H1 (cell line): ENCODE measurements around the gene BMI1.

Experiments
- CHD1 ChIP-seq: IDR thresholded peaks from 2 replicates; pipeline ENCODE4 v1.6.1; 2012; ENCODE audit warnings: low read depth, low read length, improper control_type of control experiment
- CTCF ChIP-seq, 3 experiments: IDR thresholded peaks; 1 replicate in 2 of 3; 2 replicates in 1 of 3; pipeline versions ENCODE4 v1.5.1 to v1.6.1; 2011; ENCODE audit warnings: low read length in 3 of 3, mild to moderate bottlenecking in 3 of 3, inconsistent platforms in 2 of 3, low read depth in 1 of 3, moderate library complexity in 1 of 3; ENCODE audit not compliant: insufficient read depth in 1 of 3; ENCODE audit errors: control extremely low read depth in 1 of 3
- GABPA ChIP-seq: IDR thresholded peaks from 2 replicates; pipeline ENCODE4 v1.6.1; 2011; ENCODE audit warnings: mild to moderate bottlenecking, low read length, moderate library complexity, borderline replicate concordance; ENCODE audit not compliant: insufficient read depth
- GTF2F1 ChIP-seq: IDR thresholded peaks from 2 replicates; pipeline ENCODE4 v1.6.1; 2012; ENCODE audit warnings: low read depth, low read length, improper control_type of control experiment, borderline replicate concordance
- KDM1A ChIP-seq: fragments of 200-600, 300-600 bp; sonication (generic); IDR thresholded peaks from 2 replicates; pipeline ENCODE4 v1.7.1; 2016; ENCODE audit warnings: mild to moderate bottlenecking, low read length, borderline replicate concordance
- RBBP5 ChIP-seq: IDR thresholded peaks from 2 replicates; pipeline ENCODE4 v1.7.1; 2012; ENCODE audit warnings: low read depth, mild to moderate bottlenecking, inconsistent platforms, low read length, moderate library complexity, borderline replicate concordance
- RXRA ChIP-seq: IDR thresholded peaks from 2 replicates; pipeline ENCODE4 v1.6.1; 2011; ENCODE audit warnings: low read depth, mild to moderate bottlenecking, low read length, moderate library complexity; ENCODE audit not compliant: insufficient read depth
- SP1 ChIP-seq: IDR thresholded peaks from 2 replicates; pipeline ENCODE4 v1.6.1; 2011; ENCODE audit warnings: low read depth, low read length
- TF ChIP-seq, protein P1 (sequence below): IDR thresholded peaks from 2 replicates; pipeline ENCODE4 v1.6.1; 2012; ENCODE audit warnings: inconsistent platforms
- TF ChIP-seq, protein P2 (sequence below): IDR thresholded peaks from 2 replicates; pipeline ENCODE4 v1.6.1; 2011; ENCODE audit warnings: low read depth, mild to moderate bottlenecking, low read length; ENCODE audit not compliant: insufficient read depth

DNA sequence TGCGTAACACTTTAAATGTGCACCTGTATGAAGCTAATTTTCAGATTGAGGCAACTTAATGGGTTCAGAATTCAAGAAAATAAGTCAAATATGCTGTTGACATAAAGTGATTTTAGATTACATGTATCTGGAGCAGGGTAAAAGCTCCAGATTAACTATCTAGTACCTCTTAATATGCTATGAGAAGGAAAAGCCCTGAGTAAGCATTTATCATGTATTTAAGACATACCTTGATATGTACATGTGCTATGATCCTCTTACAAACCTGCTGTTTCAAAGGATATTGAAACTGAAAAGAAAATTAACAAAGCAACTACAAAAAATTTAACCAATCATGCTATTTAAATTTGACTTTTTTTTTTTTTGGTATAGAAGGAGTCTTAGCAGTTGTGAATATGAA, 28.9 kb downstream of the BMI1 start:
- TF ChIP-seq GTF2F1 (no peak), CTCF (IDR thresholded peaks at IDR 0.05; ENCODE audit: control extremely low read depth in 1 of 3, insufficient read depth in 1 of 3, low read depth in 1 of 3, low read length in 3 of 3) (no peak), SP1 (no peak), RXRA (no peak), RBBP5 (no peak), KDM1A (no peak), CHD1 (no peak), GABPA (no peak)
- TF ChIP-seq, protein P1, sequence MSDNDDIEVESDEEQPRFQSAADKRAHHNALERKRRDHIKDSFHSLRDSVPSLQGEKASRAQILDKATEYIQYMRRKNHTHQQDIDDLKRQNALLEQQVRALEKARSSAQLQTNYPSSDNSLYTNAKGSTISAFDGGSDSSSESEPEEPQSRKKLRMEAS, result no peak
- TF ChIP-seq, protein P2, sequence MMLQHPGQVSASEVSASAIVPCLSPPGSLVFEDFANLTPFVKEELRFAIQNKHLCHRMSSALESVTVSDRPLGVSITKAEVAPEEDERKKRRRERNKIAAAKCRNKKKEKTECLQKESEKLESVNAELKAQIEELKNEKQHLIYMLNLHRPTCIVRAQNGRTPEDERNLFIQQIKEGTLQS, result no peak
